ENCODE measurements around the gene CPN1.

CPN1 gene

DNA sequence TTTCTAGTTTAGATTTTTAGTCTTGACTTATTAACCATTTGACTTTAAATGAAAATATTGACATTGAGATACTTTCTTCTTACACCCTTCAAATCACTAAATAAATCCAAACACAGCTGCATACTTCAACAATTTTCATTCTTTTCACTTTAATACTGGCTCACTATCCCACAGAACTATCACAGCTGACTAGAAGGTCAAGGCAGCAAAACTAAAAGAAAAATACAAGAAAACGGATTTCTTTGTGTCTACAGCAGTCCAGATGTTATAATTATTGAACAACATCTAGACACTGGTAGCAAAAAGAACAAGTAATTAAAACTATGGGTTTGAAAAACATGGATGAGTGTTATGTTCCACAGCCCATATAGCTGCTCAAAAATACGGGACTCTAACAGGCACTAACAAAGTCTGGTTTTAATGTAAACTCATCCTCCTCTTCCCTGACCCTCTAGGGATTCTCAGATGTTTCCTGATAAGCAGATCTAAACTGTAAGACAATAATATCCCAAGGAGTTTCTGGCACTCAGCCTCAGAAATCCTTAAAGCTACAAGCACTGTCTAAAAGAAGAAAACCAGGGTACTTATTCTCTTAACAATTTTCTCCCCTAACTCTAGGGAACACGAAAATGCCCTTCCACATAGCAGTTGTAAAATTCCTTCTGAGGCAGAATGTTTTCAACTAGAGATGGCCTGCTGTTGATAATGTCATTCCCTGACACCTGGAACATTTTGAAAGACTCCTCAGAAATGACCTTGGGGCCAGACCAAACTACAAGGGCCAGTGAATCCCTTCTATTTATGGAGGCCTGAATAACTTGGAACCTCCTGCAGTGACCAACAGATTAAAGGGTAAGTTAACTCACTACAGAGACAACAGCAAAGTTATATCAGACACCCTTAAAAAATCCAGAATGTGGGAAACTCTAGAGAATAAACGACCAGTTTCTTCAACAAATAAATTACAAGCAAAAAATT, 84.7 kb downstream of the CPN1 start:
- DNase-seq (ENCODE audit: low read depth), result no peak

DNA sequence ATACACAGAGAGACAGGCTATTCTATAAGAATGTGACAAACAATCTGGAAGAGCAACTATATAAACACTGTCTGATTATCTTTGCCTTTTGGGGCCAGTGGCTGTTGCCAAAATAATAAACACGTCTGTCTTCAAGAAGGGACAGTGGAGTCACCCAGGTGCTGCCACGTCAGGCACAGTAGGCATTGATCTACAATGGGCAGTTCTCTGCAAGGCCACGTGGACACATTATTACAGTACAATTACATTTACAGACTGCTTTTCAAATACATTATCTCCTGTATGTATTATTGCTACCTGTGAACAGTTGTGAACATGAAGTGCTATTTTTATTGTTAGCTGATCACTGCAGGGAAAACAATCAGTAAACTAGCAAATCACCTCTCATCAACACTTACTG, 86.0 kb downstream of the CPN1 start:
- no peak for DNase-seq (ENCODE audit: low read depth)

DNA sequence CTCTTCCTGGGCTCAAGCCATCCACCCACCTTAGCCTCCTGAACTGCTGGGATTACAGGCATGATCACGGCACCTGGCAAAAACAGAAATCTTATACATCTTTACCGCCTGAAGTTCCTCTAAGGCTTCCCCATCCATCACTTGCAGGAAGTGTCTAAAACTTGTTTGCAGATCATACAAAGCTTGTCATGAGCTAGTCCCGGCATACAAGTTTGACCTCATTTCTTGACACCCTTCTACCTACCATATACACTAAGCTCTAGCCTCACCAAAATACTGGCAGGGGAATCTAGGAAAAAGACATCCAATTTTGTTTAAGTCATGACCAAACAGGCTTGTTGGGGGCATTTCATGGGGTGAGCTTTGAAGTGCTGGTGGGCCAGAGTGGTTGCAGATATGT, 86.4 kb downstream of the CPN1 start:
- DNase-seq (ENCODE audit: low read depth), result no peak

DNA sequence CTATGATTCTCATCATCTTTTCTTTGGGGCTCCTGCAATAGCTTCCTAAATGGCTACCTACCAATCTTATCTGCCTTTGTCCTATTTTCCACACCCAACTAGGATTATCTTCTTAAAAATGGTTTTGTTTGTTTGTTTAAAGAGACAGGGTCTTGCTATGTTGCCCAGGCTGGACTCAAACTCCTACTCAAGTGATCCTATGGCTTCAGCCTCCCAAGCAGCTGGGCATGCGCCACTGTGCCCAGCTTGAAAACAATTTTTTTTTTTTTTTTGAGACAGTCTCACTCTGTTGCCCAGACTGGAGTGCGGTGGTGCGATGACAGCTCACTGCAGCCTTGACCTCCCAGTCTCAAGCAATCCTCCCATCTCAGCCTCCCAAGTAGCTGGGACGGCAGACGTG, 86.9 kb downstream of the CPN1 start:
- no peak for DNase-seq (ENCODE audit: low read depth)

DNA sequence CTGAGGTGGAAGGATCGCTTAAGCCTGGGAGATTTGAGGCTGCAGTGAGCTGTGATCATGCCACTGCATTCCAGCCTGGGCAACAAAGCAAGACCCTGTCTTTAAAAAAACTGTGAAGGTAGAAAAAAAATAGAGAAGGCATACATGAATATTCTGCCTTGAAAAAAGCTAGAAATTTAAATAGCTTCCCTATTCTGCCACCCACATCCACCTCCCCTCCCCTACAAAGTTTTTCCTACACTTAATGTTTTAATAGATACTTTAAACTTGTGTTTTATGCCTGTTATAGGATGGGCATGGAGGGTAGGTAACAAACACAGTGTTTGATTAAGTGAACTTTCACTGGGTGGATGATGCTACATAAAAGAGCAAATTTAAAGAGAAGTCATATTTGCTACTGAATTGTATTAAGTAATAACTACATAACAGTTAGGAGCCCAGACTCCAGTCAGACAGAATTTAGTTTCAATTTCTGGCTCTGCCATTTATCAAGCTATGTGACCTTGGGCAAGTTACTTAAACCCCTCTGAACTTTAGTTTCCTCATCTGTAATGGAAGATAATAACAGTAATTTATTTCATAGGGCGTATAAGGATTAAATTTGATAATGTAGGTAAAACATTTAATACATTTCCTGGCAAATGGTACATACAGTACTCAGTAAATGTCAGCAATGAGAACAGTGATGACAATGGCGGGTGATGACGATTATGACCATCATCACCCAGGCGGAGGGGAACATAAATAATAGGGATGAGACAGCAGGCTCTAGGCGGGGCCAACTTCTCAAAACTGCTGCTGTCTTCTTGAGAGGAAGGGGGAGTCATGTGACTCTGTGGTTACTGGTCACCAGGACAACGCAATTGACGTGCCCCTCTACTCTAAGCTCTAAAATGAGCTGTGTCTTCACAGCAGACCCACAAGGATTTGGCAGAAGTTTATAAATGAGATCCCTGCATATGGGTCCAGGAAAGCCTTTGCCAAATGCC, 87.7 kb downstream of the CPN1 start:
- DNase-seq (ENCODE audit: low read depth), result peak; percentile 41

Measured in activated T-cell treated with anti-CD3 and anti-CD28 coated beads for 48 hours (primary cell).